NB4 (cell line): ENCODE results near the gene GRIN2A.

Experiments
- DNase-seq: peaks from one replicate; pipeline ENCODE4 v3.0.0; 2010; ENCODE audit warnings: low read depth
- H3K4me3 ChIP-seq: one replicate; pipeline ENCODE4 v1.5.1; 2011; ENCODE audit warnings: mild to moderate bottlenecking, low read depth, low read length, moderate library complexity
- MAX ChIP-seq: IDR thresholded peaks from 2 replicates; pipeline ENCODE4 v1.6.1; 2011; ENCODE audit warnings: low read depth, low read length
- MYC ChIP-seq: IDR thresholded peaks from 2 replicates; pipeline ENCODE4 v1.6.1; 2011; ENCODE audit warnings: low read depth, low read length
- POLR2A ChIP-seq: IDR thresholded peaks from 2 replicates; pipeline ENCODE4 v1.6.1; 2011; ENCODE audit warnings: mild to moderate bottlenecking; ENCODE audit not compliant: insufficient read length; ENCODE audit errors: extremely low read depth
- TF ChIP-seq, protein P1 (sequence below): IDR thresholded peaks from one replicate; pipeline ENCODE4 v1.5.1; 2012; ENCODE audit warnings: low read depth, low read length

The GRIN2A gene

DNA sequence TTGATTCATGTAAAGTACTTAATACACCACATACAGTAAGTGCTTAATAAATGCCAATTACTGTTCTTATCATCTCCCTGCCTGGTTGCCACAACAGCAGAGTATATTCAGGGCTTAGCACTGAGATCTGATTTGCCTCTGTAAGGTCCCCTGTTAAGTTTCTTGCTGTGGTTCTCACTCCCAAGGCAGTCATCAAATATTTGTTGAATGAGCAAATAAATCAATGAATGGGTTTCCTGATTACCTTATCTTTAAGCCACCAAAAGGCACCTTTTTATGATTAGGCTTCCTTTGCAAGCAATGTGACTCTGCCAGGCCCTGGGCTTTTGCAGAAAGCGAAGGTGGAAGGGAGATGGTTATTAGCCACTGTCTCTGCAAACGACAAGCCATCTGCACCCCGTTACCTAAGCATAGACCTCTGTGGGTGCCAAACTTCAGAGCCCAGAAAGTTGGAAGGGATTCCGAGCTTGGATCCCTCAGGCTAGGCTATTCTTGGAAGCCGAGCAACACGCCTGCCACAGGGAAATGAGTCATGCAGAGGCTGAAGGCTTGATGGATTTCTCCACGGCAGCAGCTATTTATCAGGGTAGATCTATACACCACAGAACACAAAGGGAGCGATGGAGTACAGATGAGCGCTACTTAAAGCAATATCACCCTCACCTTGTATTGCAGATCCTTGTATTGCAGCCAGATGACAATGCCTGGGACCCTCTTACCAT is 102.0 kb downstream of the GRIN2A start:
- TF ChIP-seq MAX (no peak), MYC (no peak), POLR2A (no peak)
- TF ChIP-seq, protein P1, sequence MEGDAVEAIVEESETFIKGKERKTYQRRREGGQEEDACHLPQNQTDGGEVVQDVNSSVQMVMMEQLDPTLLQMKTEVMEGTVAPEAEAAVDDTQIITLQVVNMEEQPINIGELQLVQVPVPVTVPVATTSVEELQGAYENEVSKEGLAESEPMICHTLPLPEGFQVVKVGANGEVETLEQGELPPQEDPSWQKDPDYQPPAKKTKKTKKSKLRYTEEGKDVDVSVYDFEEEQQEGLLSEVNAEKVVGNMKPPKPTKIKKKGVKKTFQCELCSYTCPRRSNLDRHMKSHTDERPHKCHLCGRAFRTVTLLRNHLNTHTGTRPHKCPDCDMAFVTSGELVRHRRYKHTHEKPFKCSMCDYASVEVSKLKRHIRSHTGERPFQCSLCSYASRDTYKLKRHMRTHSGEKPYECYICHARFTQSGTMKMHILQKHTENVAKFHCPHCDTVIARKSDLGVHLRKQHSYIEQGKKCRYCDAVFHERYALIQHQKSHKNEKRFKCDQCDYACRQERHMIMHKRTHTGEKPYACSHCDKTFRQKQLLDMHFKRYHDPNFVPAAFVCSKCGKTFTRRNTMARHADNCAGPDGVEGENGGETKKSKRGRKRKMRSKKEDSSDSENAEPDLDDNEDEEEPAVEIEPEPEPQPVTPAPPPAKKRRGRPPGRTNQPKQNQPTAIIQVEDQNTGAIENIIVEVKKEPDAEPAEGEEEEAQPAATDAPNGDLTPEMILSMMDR = no peak
- no peak for DNase-seq

GRCh38 chr16:10078541-10078949 is 103.7 kb downstream of the GRIN2A start:
- no peak overlapping the region for H3K4me3 ChIP-seq
- TF ChIP-seq MYC = no peak
- no peak for TF ChIP-seq POLR2A
- TF ChIP-seq MAX = no peak
- TF ChIP-seq, protein P1 = no peak
- peak; percentile 1 for DNase-seq

More for the DNA sequence above, 102.0 kb downstream of the GRIN2A start:
- H3K4me3 ChIP-seq = no peak overlapping the region

GRCh38 chr16:10077861-10078260 is 104.4 kb downstream of the GRIN2A start:
- DNase-seq = no peak
- TF ChIP-seq, protein P1 = no peak
- TF ChIP-seq MYC (no peak), MAX (no peak), POLR2A (no peak)
- no peak overlapping the region for H3K4me3 ChIP-seq

DNA sequence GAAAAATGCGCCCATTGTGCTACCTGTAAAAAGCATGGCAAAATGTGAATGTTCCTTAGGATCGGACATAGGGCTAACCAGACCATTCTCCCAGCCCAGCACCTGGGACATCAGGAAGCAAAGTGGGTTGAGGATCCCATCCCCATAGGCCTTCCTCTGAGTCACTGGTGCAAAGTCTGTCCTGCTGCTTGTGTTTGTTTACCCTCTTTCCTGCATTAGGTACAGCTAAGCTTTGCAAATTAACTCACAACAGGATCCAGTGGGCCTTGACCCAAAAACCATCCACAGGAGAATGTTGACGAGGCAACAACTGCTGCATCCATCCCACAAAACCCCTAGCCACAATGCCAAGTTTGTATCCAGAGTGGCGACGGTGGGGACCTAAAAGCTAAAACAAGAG is 106.2 kb downstream of the GRIN2A start:
- no peak for DNase-seq
- no peak overlapping the region for H3K4me3 ChIP-seq
- TF ChIP-seq MYC (no peak), MAX (no peak)

DNA sequence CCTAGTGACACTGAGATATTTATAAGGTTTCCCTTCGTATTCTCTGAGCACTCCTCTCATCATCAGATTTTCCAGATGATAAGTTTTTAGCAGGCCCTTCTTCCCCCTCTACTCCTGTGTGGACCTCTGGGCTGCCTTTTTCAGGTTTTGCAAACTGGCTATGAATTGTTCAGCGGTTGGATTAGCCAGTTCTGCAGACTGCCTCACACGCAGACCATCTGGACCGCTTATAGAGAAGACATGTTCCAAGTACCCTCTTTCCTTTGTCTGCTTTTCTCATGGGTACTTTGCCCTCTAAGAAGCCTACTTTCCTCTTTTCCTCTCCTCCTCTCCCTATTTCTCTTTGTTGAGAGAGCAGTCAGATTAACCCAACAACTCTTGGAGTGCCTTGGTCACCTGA is 111.6 kb downstream of the GRIN2A start:
- H3K4me3 ChIP-seq = no peak overlapping the region
- no peak for DNase-seq
- TF ChIP-seq, protein P1 = no peak
- TF ChIP-seq MYC (no peak), POLR2A (no peak), MAX (no peak)

DNA sequence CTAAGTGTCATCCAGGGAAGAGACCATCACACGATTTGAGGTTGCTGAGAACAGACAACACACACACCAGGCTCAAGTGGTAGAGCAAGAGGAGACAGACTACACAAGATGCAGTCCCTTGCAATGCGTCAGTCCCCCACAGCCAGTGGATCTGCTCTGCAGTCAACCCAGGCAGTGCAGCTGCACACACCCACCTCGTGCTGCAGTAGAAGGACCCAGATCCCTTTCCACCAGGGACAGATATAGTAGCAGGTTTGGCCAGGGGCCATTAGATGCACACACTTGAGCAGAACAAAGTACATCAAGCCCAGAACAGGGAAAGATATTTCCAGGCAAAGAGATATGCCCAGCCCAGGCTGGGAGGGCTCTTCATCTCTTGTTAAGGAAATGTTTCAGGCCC is 112.9 kb downstream of the GRIN2A start:
- no peak for DNase-seq
- TF ChIP-seq MYC (no peak), MAX (no peak), POLR2A (no peak)
- TF ChIP-seq, protein P1 = no peak
- no peak overlapping the region for H3K4me3 ChIP-seq
